HepG2 (cell line): ENCODE data around the gene FOXN3. TPM values are rescaled to one million over a fixed set of nuclear protein-coding genes. Genes with fewer than 3 reads are reported as not detected.

Source experiments
- AKNA ChIP-seq: sonication (generic); formaldehyde crosslinking; IDR thresholded peaks from 2 replicates; pipeline ENCODE4 v1.4.0; 2020; ENCODE audit warnings: missing genetic modification reagents, borderline replicate concordance
- CHD4 ChIP-seq: fragments of 200-600 bp; sonication (generic); IDR thresholded peaks from 2 replicates; pipeline ENCODE4 v1.7.0; 2017; ENCODE audit warnings: mild to moderate bottlenecking, low read length, borderline replicate concordance
- FOXC1 ChIP-seq: sonication (generic); formaldehyde crosslinking; IDR thresholded peaks from 2 replicates; pipeline ENCODE4 v1.8.0; 2022; ENCODE audit warnings: mild to moderate bottlenecking, missing genetic modification reagents, borderline replicate concordance
- GTF2F1 ChIP-seq: fragments of 150-350 bp; IDR thresholded peaks from 2 replicates; pipeline ENCODE4 v1.6.1; 2014; ENCODE audit warnings: low read length
- PTBP1 ChIP-seq: fragments of 200-400 bp; formaldehyde crosslinking; IDR thresholded peaks from 2 replicates; pipeline ENCODE4 v1.6.1; 2018; ENCODE audit warnings: low read length, low read depth; ENCODE audit not compliant: poor library complexity, severe bottlenecking
- SALL1 ChIP-seq: sonication (generic); formaldehyde crosslinking; IDR thresholded peaks from 2 replicates; pipeline ENCODE4 v1.8.0; 2022; ENCODE audit warnings: mild to moderate bottlenecking, missing genetic modification reagents
- SETDB1 ChIP-seq: sonication (generic); formaldehyde crosslinking; IDR thresholded peaks from 2 replicates; pipeline ENCODE4 v1.5.1; 2020; ENCODE audit warnings: missing genetic modification reagents, mild to moderate bottlenecking, borderline replicate concordance
- SYNCRIP ChIP-seq: fragments of 200-400 bp; formaldehyde crosslinking; IDR thresholded peaks from 2 replicates; pipeline ENCODE4 v1.6.1; 2018; ENCODE audit warnings: mild to moderate bottlenecking, low read depth, low read length; ENCODE audit not compliant: insufficient read depth
- ZFP41 ChIP-seq: sonication (generic); formaldehyde crosslinking; IDR thresholded peaks from 2 replicates; pipeline ENCODE4 v1.4.0; 2020; ENCODE audit warnings: mild to moderate bottlenecking, missing genetic modification reagents, borderline replicate concordance
- ZNF296 ChIP-seq: sonication (generic); formaldehyde crosslinking; conservative IDR thresholded peaks from 2 replicates; pipeline ENCODE4 v1.5.0; 2020; ENCODE audit warnings: mild to moderate bottlenecking, missing genetic modification reagents
- ZNF576 ChIP-seq: sonication (generic); formaldehyde crosslinking; IDR thresholded peaks from 2 replicates; pipeline ENCODE4 v1.4.0; 2020; ENCODE audit warnings: mild to moderate bottlenecking, missing genetic modification reagents
- ZNF660 ChIP-seq: sonication (generic); formaldehyde crosslinking; IDR thresholded peaks from 2 replicates; pipeline ENCODE4 v1.5.1; 2020; ENCODE audit warnings: mild to moderate bottlenecking, low read depth, missing genetic modification reagents, borderline replicate concordance
- ZSCAN12 ChIP-seq: sonication (generic); formaldehyde crosslinking; IDR thresholded peaks from 2 replicates; pipeline ENCODE4 v1.9.0; 2021; ENCODE audit warnings: mild to moderate bottlenecking, missing genetic modification reagents
- ZSCAN29 ChIP-seq: sonication (generic); formaldehyde crosslinking; conservative IDR thresholded peaks from 2 replicates; pipeline ENCODE4 v1.4.0; 2020; ENCODE audit warnings: mild to moderate bottlenecking, missing genetic modification reagents
- polyA plus RNA-seq, 8 experiments: library from polyadenylated mRNA; depleted of rRNA in 3 of 8; stranded (reverse) in 7 of 8; unstranded in 1 of 8; fragments of >200 nt; fragmentation: Illumina TruSeq in 4 of 8; extraction: Trizol in 4 of 8; gene quantifications; 2 replicates each; pipeline versions ENCODE4 v1.2.1 to v1.2.3, GENCODE V29; 2011 to 2016; ENCODE audit warnings: low read depth in 4 of 8, missing spikeins in 1 of 8, mixed read lengths in 1 of 8; ENCODE audit not compliant: insufficient read depth in 1 of 8
- total RNA-seq, 5 experiments: library from RNA; depleted of rRNA; stranded (reverse); fragments of >200 nt; fragmentation: Illumina TruSeq; extraction: Trizol; gene quantifications; 2 replicates each; pipeline ENCODE4 v1.2.3, GENCODE V29; 2016; ENCODE audit warnings: low read depth in 1 of 5
- TF ChIP-seq, protein P1 (sequence below): sonication (generic); formaldehyde crosslinking; IDR thresholded peaks from 2 replicates; pipeline ENCODE4 v1.4.0; 2020; ENCODE audit warnings: missing genetic modification reagents
- TF ChIP-seq, protein P2 (sequence below): sonication (generic); formaldehyde crosslinking; IDR thresholded peaks from 2 replicates; pipeline ENCODE4 v1.5.1; 2020; ENCODE audit warnings: mild to moderate bottlenecking, missing genetic modification reagents, borderline replicate concordance

FOXN3 gene
- total and polyA plus RNA-seq, 2 of the 13 experiments (the other 11 are each of a cell fraction or from before 2014, with no cell fraction given): 32.4 to 70.2 TPM

- no peak for TF ChIP-seq ZFP41 (CRISPR knock-in tag)
- TF ChIP-seq, protein P1, sequence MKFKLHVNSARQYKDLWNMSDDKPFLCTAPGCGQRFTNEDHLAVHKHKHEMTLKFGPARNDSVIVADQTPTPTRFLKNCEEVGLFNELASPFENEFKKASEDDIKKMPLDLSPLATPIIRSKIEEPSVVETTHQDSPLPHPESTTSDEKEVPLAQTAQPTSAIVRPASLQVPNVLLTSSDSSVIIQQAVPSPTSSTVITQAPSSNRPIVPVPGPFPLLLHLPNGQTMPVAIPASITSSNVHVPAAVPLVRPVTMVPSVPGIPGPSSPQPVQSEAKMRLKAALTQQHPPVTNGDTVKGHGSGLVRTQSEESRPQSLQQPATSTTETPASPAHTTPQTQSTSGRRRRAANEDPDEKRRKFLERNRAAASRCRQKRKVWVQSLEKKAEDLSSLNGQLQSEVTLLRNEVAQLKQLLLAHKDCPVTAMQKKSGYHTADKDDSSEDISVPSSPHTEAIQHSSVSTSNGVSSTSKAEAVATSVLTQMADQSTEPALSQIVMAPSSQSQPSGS: no peak; the same call in 1 of the 2 replicates
- TF ChIP-seq, protein P2, sequence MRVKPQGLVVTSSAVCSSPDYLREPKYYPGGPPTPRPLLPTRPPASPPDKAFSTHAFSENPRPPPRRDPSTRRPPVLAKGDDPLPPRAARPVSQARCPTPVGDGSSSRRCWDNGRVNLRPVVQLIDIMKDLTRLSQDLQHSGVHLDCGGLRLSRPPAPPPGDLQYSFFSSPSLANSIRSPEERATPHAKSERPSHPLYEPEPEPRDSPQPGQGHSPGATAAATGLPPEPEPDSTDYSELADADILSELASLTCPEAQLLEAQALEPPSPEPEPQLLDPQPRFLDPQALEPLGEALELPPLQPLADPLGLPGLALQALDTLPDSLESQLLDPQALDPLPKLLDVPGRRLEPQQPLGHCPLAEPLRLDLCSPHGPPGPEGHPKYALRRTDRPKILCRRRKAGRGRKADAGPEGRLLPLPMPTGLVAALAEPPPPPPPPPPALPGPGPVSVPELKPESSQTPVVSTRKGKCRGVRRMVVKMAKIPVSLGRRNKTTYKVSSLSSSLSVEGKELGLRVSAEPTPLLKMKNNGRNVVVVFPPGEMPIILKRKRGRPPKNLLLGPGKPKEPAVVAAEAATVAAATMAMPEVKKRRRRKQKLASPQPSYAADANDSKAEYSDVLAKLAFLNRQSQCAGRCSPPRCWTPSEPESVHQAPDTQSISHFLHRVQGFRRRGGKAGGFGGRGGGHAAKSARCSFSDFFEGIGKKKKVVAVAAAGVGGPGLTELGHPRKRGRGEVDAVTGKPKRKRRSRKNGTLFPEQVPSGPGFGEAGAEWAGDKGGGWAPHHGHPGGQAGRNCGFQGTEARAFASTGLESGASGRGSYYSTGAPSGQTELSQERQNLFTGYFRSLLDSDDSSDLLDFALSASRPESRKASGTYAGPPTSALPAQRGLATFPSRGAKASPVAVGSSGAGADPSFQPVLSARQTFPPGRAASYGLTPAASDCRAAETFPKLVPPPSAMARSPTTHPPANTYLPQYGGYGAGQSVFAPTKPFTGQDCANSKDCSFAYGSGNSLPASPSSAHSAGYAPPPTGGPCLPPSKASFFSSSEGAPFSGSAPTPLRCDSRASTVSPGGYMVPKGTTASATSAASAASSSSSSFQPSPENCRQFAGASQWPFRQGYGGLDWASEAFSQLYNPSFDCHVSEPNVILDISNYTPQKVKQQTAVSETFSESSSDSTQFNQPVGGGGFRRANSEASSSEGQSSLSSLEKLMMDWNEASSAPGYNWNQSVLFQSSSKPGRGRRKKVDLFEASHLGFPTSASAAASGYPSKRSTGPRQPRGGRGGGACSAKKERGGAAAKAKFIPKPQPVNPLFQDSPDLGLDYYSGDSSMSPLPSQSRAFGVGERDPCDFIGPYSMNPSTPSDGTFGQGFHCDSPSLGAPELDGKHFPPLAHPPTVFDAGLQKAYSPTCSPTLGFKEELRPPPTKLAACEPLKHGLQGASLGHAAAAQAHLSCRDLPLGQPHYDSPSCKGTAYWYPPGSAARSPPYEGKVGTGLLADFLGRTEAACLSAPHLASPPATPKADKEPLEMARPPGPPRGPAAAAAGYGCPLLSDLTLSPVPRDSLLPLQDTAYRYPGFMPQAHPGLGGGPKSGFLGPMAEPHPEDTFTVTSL (CRISPR knock-in tag): no peak
- TF ChIP-seq ZNF576: no peak
- TF ChIP-seq AKNA: no peak
- no peak for TF ChIP-seq PTBP1
- peak; percentile 55 for TF ChIP-seq SALL1 (CRISPR knock-in tag)
- TF ChIP-seq SYNCRIP: no peak
- no peak; the same call in 1 of the 2 replicates for TF ChIP-seq CHD4
- no peak for TF ChIP-seq ZNF296
- TF ChIP-seq FOXC1 (CRISPR knock-in tag): no peak
- TF ChIP-seq ZSCAN29 (CRISPR knock-in tag): no peak
- TF ChIP-seq SETDB1 (CRISPR knock-in tag): no peak
- no peak for TF ChIP-seq ZNF660 (CRISPR knock-in tag)
- TF ChIP-seq GTF2F1: no peak
- TF ChIP-seq ZSCAN12 (CRISPR knock-in tag): no peak
Observed at GRCh38 chr14:89417465-89418225, 612 bp upstream of the FOXN3 start (continued).
